HG03457 (cell line): ENCODE results near the gene ZNF256.

Experiments used
- ATAC-seq: cut with Tn5 transposase; IDR thresholded peaks from one replicate; pipeline ENCODE4 v1.9.1; 2021; ENCODE audit warnings: moderate number of reproducible peaks; ENCODE audit not compliant: unreplicated experiment

ZNF256 gene

DNA sequence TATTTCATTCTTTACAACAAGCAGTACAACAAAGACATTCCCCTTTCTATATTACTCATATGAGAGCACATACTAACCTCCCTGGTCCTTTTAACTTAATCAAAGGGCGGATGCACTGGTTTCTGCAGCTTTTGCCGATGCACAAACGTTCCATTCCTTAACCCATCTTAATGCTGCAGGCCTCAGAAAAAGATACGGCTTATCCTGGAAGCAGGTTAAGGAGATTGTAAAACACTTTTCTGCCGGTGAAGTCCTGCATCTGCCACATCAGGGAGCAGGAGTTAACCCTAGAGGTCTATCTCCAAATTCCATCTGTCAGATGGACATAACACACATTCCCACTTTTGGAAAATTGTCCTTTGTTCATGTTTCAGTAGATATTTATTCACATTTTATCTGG, 47.2 kb downstream of the ZNF256 start:
- no peak for ATAC-seq
